Endothelial cell of umbilical vein (primary cell): ENCODE results near the gene ASRGL1. TPM values are rescaled to one million over a fixed set of nuclear protein-coding genes. Genes with fewer than 3 reads are reported as not detected.

Experiments used
- BruUV-seq: library from RNA; stranded (reverse); fragments of 400-500 nt; replicated peaks from 2 replicates; lab custom pipeline; 2021; lab: Mats Ljungman, UMichigan
- CTCF ChIA-PET: fragments of 300-600, 350-600 bp; sonication (Branson Sonifier 250); formaldehyde crosslinking; loops from one replicate; lab custom pipeline; 2021; ENCODE audit warnings: antibody characterized with exemption, inconsistent platforms; lab: Charles Lee
- POLR2A ChIA-PET: fragments of 300-600, 350-600 bp; sonication (Branson Sonifier 250); formaldehyde crosslinking; loops from one replicate; lab custom pipeline; 2021; ENCODE audit warnings: antibody characterized with exemption, inconsistent platforms; lab: Charles Lee
- DNase-seq: peaks from one replicate; pipeline ENCODE4 v3.0.0-alpha.2; 2011; ENCODE audit warnings: low read depth, low spot score
- FAIRE-seq: peaks from 2 replicates; lab custom pipeline; 2011; peaks lifted over from hg19 to GRCh38; lab: Jason Lieb, UNC
- H2AFZ ChIP-seq: 2 replicates; pipeline ENCODE4 v1.6.0; 2012; ENCODE audit warnings: low read depth, low read length, control low read depth, inconsistent platforms
- H3K27ac ChIP-seq: 2 replicates; pipeline ENCODE4 v1.5.1; 2011; ENCODE audit warnings: low read depth, mild to moderate bottlenecking, control low read depth, low read length, moderate library complexity; ENCODE audit not compliant: insufficient read depth
- H3K27me3 ChIP-seq, 2 experiments: 2 replicates each; pipeline versions ENCODE4 v1.6.0 to v1.6.1; 2011; ENCODE audit warnings: low read length in 2 of 2, mixed read lengths in 1 of 2; ENCODE audit not compliant: control insufficient read depth in 2 of 2, insufficient read depth in 2 of 2
- H3K36me3 ChIP-seq, 2 experiments: 2 replicates in 1 of 2; 3 replicates in 1 of 2; pipeline ENCODE4 v1.5.1; 2011; ENCODE audit warnings: low read length in 2 of 2, mild to moderate bottlenecking in 1 of 2, moderate library complexity in 1 of 2; ENCODE audit not compliant: control insufficient read depth in 2 of 2, insufficient read depth in 2 of 2; ENCODE audit errors: extremely low read depth in 1 of 2
- H3K4me1 ChIP-seq: 3 replicates; pipeline ENCODE4 v1.5.1; 2011; ENCODE audit warnings: mild to moderate bottlenecking, low read length; ENCODE audit not compliant: control insufficient read depth, insufficient read depth; ENCODE audit errors: extremely low read depth
- H3K4me2 ChIP-seq: 2 replicates; pipeline ENCODE4 v1.6.1; 2011; ENCODE audit warnings: low read length, control low read depth, mixed read lengths; ENCODE audit not compliant: insufficient read depth
- H3K4me3 ChIP-seq, 3 experiments: fragments of 200-600 bp in 1 of 3; sonication (generic), shearing (Covaris generic) in 1 of 3; replicated peaks in 1 of 3; 2 replicates each; pipeline ENCODE4 v1.5.1; 2011 to 2016; ENCODE audit warnings: control low read depth in 3 of 3, low read length in 3 of 3, mild to moderate bottlenecking in 2 of 3, inconsistent platforms in 1 of 3, low read depth in 1 of 3, moderate library complexity in 1 of 3; ENCODE audit not compliant: insufficient read depth in 1 of 3
- H3K79me2 ChIP-seq: 2 replicates; pipeline ENCODE4 v1.6.0; 2012; ENCODE audit warnings: low read length, inconsistent platforms; ENCODE audit not compliant: control insufficient read depth, insufficient read depth
- H3K9ac ChIP-seq: replicated peaks from 2 replicates; pipeline ENCODE3; 2011; ENCODE audit warnings: low read length, control low read depth; ENCODE audit not compliant: insufficient read depth; ENCODE audit errors: extremely low read depth
- H3K9me1 ChIP-seq: replicated peaks from 3 replicates; pipeline ENCODE4 v1.6.0; 2011; ENCODE audit warnings: mild to moderate bottlenecking, low read length; ENCODE audit not compliant: control insufficient read depth, insufficient read depth; ENCODE audit errors: extremely low read depth
- H3K9me3 ChIP-seq: replicated peaks from 2 replicates; pipeline ENCODE4 v1.5.1; 2012; ENCODE audit warnings: low read length, inconsistent platforms; ENCODE audit not compliant: control insufficient read depth, insufficient read depth
- H4K20me1 ChIP-seq: replicated peaks from 2 replicates; pipeline ENCODE3; 2011; ENCODE audit warnings: mild to moderate bottlenecking, low read length; ENCODE audit not compliant: control insufficient read depth, insufficient read depth; ENCODE audit errors: extremely low read depth
- CTCF ChIP-seq, 2 donors: IDR thresholded peaks; 1 replicate in 1 of 2; 2 replicates in 1 of 2; pipeline ENCODE4 v1.5.1; 2011; ENCODE audit warnings: low read length in 2 of 2, mild to moderate bottlenecking in 2 of 2, moderate library complexity in 2 of 2, control low read depth in 1 of 2, inconsistent platforms in 1 of 2, low read depth in 1 of 2; ENCODE audit not compliant: insufficient read depth in 1 of 2; ENCODE audit errors: extremely low read depth in 1 of 2
- EZH2 ChIP-seq: IDR thresholded peaks from 2 replicates; pipeline ENCODE4 v1.6.1; 2012; ENCODE audit warnings: borderline replicate concordance, low read depth, mild to moderate bottlenecking, moderate library complexity, low read length, inconsistent platforms; ENCODE audit not compliant: severe bottlenecking
- JUN ChIP-seq: IDR thresholded peaks from 2 replicates; pipeline ENCODE4 v1.6.1; 2011; ENCODE audit warnings: borderline replicate concordance, low read depth; ENCODE audit not compliant: insufficient read length, insufficient read depth
- MAX ChIP-seq: IDR thresholded peaks from 2 replicates; pipeline ENCODE4 v1.6.1; 2011; ENCODE audit not compliant: insufficient read depth, insufficient read length
- POLR2A ChIP-seq: IDR thresholded peaks from 2 replicates; pipeline ENCODE4 v1.6.1; 2012; ENCODE audit warnings: low read depth, mild to moderate bottlenecking, control low read depth, low read length
- POLR2AphosphoS5 ChIP-seq: IDR thresholded peaks from 2 replicates; pipeline ENCODE4 v1.6.1; 2012; ENCODE audit warnings: low read depth, mild to moderate bottlenecking, control low read depth, low read length, moderate library complexity; ENCODE audit not compliant: insufficient read depth
- dilution Hi-C: fragments of 300-500 bp; cut with MboI; formaldehyde crosslinking; loops from one replicate; pipeline ENCODE4 v1.15.0; 2019; ENCODE audit warnings: low sequenced_read_pairs; ENCODE audit not compliant: extremely low pct_ligation_motif_present
- intact Hi-C: fragments of 100-400 bp; cut with micrococcal nuclease; formaldehyde crosslinking; loops from one replicate; pipeline ENCODE4 v1.10.0; 2022
- polyA plus RNA-seq, 4 experiments: library from polyadenylated mRNA; depleted of rRNA in 3 of 4; stranded (reverse) in 3 of 4; unstranded in 1 of 4; fragments of >200 nt; gene quantifications; 2 replicates each; pipeline versions ENCODE4 v1.2.1 to v1.2.3, GENCODE V29; 2011 to 2012; ENCODE audit warnings: missing spikeins in 1 of 4
- total RNA-seq: library from RNA; stranded (reverse); gene quantifications from 2 replicates; pipeline ENCODE4 v1.2.3, GENCODE V29; 2021

Gene ASRGL1
- total and polyA plus RNA-seq, 2 donors (not counting 3 experiments of a cell fraction or from before 2014, with no cell fraction given): 33.1 to 36.0 TPM

- dilution Hi-C loops: no loop called here
Measured at GRCh38 chr11:62404901-62405300, 67.7 kb downstream of the ASRGL1 start.

More at GRCh38 chr11:62404901-62405300, 67.7 kb downstream of the ASRGL1 start:
- no peak overlapping the region for H3K4me3 ChIP-seq
- TF ChIP-seq MAX: no peak
- no peak for TF ChIP-seq CTCF (IDR thresholded peaks at IDR 0.05; ENCODE audit: extremely low read depth in 1 of 2, insufficient read depth in 1 of 2, low read depth in 1 of 2, low read length in 2 of 2)
- no peak for TF ChIP-seq EZH2
- TF ChIP-seq POLR2A: no peak
- no peak for TF ChIP-seq JUN
- TF ChIP-seq POLR2AphosphoS5: no peak
- H3K9ac ChIP-seq: no peak overlapping the region
- CTCF ChIA-PET: interaction anchor here (1.4 to 2.1 kb wide), 4 partner anchors 10 to 138 kb away, joined by 3 to 16 read pairs (median 6); no protein-coding TSS in a partner anchor
- H3K27me3 ChIP-seq: no peaks in the 10 kb centered on the region
- H4K20me1 ChIP-seq: no peaks in the 10 kb centered on the region
- no peaks in the 10 kb centered on the region for H3K9me3 ChIP-seq
- DNase-seq (no peak), FAIRE-seq (no peak)
- no peaks in the 10 kb centered on the region for H3K9me1 ChIP-seq
- no peaks in the 10 kb centered on the region for H3K4me1 ChIP-seq
- no peak overlapping the region for H3K4me2 ChIP-seq
- H3K79me2 ChIP-seq: no peaks in the 10 kb centered on the region
- intact Hi-C loops: no loop called here
- H3K27ac ChIP-seq: no peak overlapping the region
- POLR2A ChIA-PET: no interaction called here
- no peak overlapping the region for H2AFZ ChIP-seq
- no TSS peak for BruUV-seq
- H3K36me3 ChIP-seq: no peaks in the 10 kb centered on the region
